GM20000 (cell line): Measurements from ENCODE around the gene SPACA4.

ENCODE experiments used
- DNase-seq: peaks from one replicate; pipeline ENCODE4 v3.0.0; 2012; ENCODE audit warnings: low spot score
- CTCF ChIP-seq: IDR thresholded peaks from 2 replicates; pipeline ENCODE4 v1.5.1; 2012; ENCODE audit warnings: mild to moderate bottlenecking, control low read depth; ENCODE audit errors: extremely low read depth, missing control alignments

The SPACA4 gene

GRCh38 chr19:48648134-48648533 lies 41.6 kb downstream of the SPACA4 start:
- no peak for DNase-seq
- no peak for TF ChIP-seq CTCF

GRCh38 chr19:48650974-48651682 lies 44.6 kb downstream of the SPACA4 start:
- no peak for TF ChIP-seq CTCF
- no peak for DNase-seq

GRCh38 chr19:48651683-48652048 lies 45.1 kb downstream of the SPACA4 start:
- DNase-seq, result no peak
- TF ChIP-seq CTCF, result no peak

- DNase-seq, result no peak
- TF ChIP-seq CTCF, result no peak
Measured at GRCh38 chr19:48654299-48655059, 47.9 kb downstream of the SPACA4 start.

GRCh38 chr19:48656840-48657474 lies 50.4 kb downstream of the SPACA4 start:
- no peak for DNase-seq
- TF ChIP-seq CTCF, result no peak
